Measurements from ENCODE around the gene SKIC8.

Gene SKIC8

GRCh38 chr15:78321786-78322185 lies 22.4 kb upstream of the SKIC8 start:
- no peak for DNase-seq

GRCh38 chr15:78321041-78321570 lies 21.7 kb upstream of the SKIC8 start:
- DNase-seq: no peak

- no peak for DNase-seq
Measured at GRCh38 chr15:78320183-78320582, 20.8 kb upstream of the SKIC8 start.

GRCh38 chr15:78319588-78319987 lies 20.2 kb upstream of the SKIC8 start:
- DNase-seq: no peak

- no peak for DNase-seq
Measured at GRCh38 chr15:78317145-78317836, 17.9 kb upstream of the SKIC8 start.

- no peak for DNase-seq
Measured at GRCh38 chr15:78316283-78317083, 17.1 kb upstream of the SKIC8 start.

GRCh38 chr15:78315686-78316282 lies 16.4 kb upstream of the SKIC8 start:
- DNase-seq: no peak

- DNase-seq: no peak
Measured at GRCh38 chr15:78314181-78314581, 14.8 kb upstream of the SKIC8 start.

- DNase-seq: no peak
Measured at GRCh38 chr15:78313383-78313782, 14.0 kb upstream of the SKIC8 start.

- no peak for DNase-seq
Measured at GRCh38 chr15:78312957-78313356, 13.5 kb upstream of the SKIC8 start.

- DNase-seq: no peak
Measured at GRCh38 chr15:78312536-78312935, 13.1 kb upstream of the SKIC8 start.

- DNase-seq: no peak
Measured at GRCh38 chr15:78311292-78311691, 11.9 kb upstream of the SKIC8 start.

GRCh38 chr15:78308422-78309032 lies 9.1 kb upstream of the SKIC8 start:
- DNase-seq: peak; percentile 67 to 72

GRCh38 chr15:78307976-78308375 lies 8.6 kb upstream of the SKIC8 start:
- DNase-seq: no peak

- DNase-seq: no peak
Measured at GRCh38 chr15:78306176-78306774, 6.9 kb upstream of the SKIC8 start.

GRCh38 chr15:78304216-78305066 lies 5.0 kb upstream of the SKIC8 start:
- no peak for DNase-seq

GRCh38 chr15:78302579-78303312 lies 3.3 kb upstream of the SKIC8 start:
- no peak for DNase-seq

GRCh38 chr15:78301828-78302227 lies 2.4 kb upstream of the SKIC8 start:
- no peak for DNase-seq

GRCh38 chr15:78301326-78301725 lies 1.9 kb upstream of the SKIC8 start:
- no peak for DNase-seq

GRCh38 chr15:78292219-78292618 lies 7.2 kb downstream of the SKIC8 start:
- DNase-seq: no peak

- no peak for DNase-seq
Measured at GRCh38 chr15:78291698-78292097, 7.7 kb downstream of the SKIC8 start.
